NCI-H2107 treated with DMSO at 0.1 percent for 48 hours (cell line): ENCODE data around the gene LHX6.

Experiments
- DNase-seq: peaks from one replicate; lab custom pipeline; 2025; ENCODE audit not compliant: unreplicated experiment; lab: John Stamatoyannopoulos, UW

The LHX6 gene

GRCh38 chr9:122236681-122237080 is 7.9 kb upstream of the LHX6 start:
- DNase-seq, result no peak

- DNase-seq, result no peak
These were observed 5.4 kb upstream of the LHX6 start for GRCh38 chr9:122234022-122234748.

- no peak for DNase-seq
These were observed 4.1 kb upstream of the LHX6 start for GRCh38 chr9:122232796-122233306.

GRCh38 chr9:122229485-122229837 is 704 bp upstream of the LHX6 start:
- no peak for DNase-seq

GRCh38 chr9:122228191-122228567 is 578 bp downstream of the LHX6 start:
- DNase-seq, result no peak

GRCh38 chr9:122227575-122227900 is 1.2 kb downstream of the LHX6 start:
- DNase-seq, result no peak

- no peak for DNase-seq
These were observed 1.8 kb downstream of the LHX6 start for GRCh38 chr9:122226758-122227574.

- DNase-seq, result no peak
These were observed 2.5 kb downstream of the LHX6 start for GRCh38 chr9:122226142-122226757.

GRCh38 chr9:122225312-122226141 is 3.2 kb downstream of the LHX6 start:
- DNase-seq, result no peak

GRCh38 chr9:122223435-122223834 is 5.3 kb downstream of the LHX6 start:
- DNase-seq, result no peak

- DNase-seq, result no peak
These were observed 6.0 kb downstream of the LHX6 start for GRCh38 chr9:122222791-122223190.

- no peak for DNase-seq
These were observed 7.5 kb downstream of the LHX6 start for GRCh38 chr9:122221183-122221811.

GRCh38 chr9:122220673-122221182 is 8.0 kb downstream of the LHX6 start:
- no peak for DNase-seq

GRCh38 chr9:122219856-122220672 is 8.7 kb downstream of the LHX6 start:
- DNase-seq, result no peak

GRCh38 chr9:122218935-122219855 is 9.6 kb downstream of the LHX6 start:
- DNase-seq, result no peak

GRCh38 chr9:122218071-122218934 is 10.5 kb downstream of the LHX6 start:
- no peak for DNase-seq

- no peak for DNase-seq
These were observed 11.1 kb downstream of the LHX6 start for GRCh38 chr9:122217640-122218039.
